ENCODE measurements around the gene CYTH3.

The CYTH3 gene

GRCh38 chr7:6257675-6258074, 14.7 kb downstream of the CYTH3 start:
- no peak for DNase-seq

- peak; percentile 62 to 83 (median 70) for DNase-seq
Measured at GRCh38 chr7:6256677-6257535, 15.5 kb downstream of the CYTH3 start.

- DNase-seq = peak in 2 of 4 experiments; percentile 14 to 33
Measured at GRCh38 chr7:6256109-6256483, 16.3 kb downstream of the CYTH3 start.

DNA sequence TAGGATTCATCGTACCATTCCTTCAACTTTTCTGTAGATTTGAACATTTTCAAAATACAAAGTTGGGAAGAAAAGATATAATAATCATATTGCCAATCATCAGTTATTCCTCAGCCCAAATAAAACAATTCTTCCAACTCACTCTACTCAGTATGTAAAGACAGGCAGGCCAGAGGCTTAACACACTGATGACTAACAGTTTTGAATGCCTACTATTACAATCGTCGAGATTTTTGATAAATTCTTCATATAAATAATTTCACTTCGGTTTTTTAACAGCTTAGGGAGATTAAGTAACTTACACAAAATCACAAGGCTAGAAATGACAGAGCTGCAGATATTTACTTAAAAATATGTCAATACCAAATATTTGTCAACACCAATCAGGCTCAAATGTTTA, 17.6 kb downstream of the CYTH3 start:
- DNase-seq = no peak

- DNase-seq = no peak
Measured at GRCh38 chr7:6252748-6253147, 19.7 kb downstream of the CYTH3 start.

GRCh38 chr7:6252341-6252746, 20.1 kb downstream of the CYTH3 start:
- no peak for DNase-seq

DNA sequence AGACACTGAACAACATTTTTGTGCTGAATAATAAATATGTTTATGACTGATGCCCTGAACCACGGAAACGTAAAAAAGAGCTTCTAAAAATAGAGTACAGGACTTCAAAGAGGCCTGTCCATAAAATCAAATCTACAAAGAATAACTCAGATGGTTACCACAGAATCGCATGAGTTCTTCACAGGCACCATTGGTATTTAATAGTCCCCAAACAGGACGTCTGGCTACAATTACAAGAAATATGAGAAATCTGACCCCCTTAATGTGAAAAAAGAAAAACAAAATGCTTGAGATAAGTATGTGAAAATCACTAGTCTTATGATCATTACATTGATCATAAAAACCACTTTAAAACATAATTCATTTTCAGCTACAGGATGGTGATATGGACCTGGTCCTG, 20.8 kb downstream of the CYTH3 start:
- DNase-seq = no peak

GRCh38 chr7:6250364-6250833, 22.0 kb downstream of the CYTH3 start:
- no peak for DNase-seq

DNA sequence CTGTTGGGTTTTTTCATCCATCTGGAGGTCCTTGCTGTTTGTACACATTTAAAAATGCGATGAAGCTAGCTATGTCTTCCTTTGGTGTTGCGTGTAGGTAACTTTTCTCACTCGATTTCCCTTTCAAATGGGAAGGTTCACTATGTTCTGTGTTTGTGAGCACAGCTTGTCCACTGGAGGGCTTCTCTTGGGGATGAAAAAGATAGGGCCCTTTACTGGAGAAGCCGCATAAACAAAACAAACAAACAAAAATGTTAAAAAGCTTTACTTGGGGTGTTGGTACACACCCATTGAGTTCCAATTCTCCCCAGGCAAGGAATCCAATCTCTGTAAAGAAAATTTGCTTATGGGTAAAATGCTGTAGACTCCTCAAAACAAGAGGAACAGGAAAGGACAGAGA, 23.4 kb downstream of the CYTH3 start:
- no peak for DNase-seq

DNA sequence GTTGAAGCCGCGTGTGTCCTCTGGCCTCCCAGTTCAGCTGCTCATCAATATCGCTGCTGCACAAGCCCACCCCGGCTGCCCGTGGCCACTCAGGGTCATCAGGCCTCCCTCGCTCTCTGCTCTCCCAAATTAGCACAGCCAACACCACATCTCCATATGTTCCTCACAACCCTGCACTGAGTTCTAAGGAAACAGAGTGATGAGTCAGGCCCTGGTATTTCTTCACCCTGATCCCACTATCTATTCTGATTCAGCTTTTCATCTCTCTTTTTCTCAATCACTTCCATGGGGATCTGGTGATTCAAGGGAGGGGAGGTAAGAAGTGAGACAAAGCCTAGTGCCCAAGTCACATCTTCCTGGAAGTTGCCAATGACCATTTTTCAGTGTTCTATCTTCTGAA, 23.8 kb downstream of the CYTH3 start:
- peak in 3 of 4 experiments; percentile 20 to 54 (median 42) for DNase-seq

- no peak for DNase-seq
Measured at GRCh38 chr7:6246251-6246917, 26.0 kb downstream of the CYTH3 start.

DNA sequence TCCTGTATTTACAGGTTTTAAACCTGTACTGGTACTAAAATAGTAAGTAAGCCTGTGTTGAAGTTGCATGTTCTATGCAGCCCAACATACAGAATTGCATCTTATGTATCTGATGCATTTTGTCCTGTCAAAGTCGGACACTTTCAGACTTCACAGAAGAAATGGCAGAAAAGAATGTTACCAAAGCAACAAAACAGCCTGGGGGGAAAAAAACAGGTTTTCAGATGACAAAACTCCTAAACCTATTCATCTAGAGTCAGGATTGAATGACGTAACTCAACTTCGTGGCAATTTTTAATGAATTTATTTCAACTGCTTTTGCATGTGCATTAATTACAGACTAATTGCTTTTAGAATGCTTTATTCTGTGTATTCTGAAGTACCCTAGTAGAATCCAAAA, 28.4 kb downstream of the CYTH3 start:
- no peak for DNase-seq

DNA sequence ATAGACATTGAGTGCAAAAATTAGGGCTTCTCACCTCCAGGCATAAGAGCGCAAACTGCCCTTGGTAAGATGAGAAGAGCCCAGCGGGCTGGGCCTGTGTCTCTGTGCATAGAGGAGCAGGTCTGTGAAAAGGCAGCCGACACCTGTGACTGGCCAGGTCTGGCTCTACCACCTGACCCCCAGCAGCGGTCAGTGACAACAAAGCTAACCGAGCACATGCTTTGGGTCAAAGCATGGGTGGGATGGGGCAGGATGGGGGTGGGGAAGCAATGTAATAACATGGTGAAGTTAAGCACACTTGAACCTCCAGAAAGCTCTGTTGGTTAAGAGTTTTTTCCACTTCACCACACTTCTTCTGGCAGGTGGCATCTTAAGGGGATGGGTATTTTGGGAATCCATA, 29.3 kb downstream of the CYTH3 start:
- DNase-seq = no peak

- DNase-seq = no peak
Measured at GRCh38 chr7:6242561-6242960, 29.9 kb downstream of the CYTH3 start.

- DNase-seq = no peak
Measured at GRCh38 chr7:6241607-6241973, 30.8 kb downstream of the CYTH3 start.

- DNase-seq = no peak
Measured at GRCh38 chr7:6238309-6238925, 34.0 kb downstream of the CYTH3 start.

- DNase-seq = no peak
Measured at GRCh38 chr7:6237730-6238129, 34.7 kb downstream of the CYTH3 start.

- no peak for DNase-seq
Measured at GRCh38 chr7:6237011-6237410, 35.4 kb downstream of the CYTH3 start.

DNA sequence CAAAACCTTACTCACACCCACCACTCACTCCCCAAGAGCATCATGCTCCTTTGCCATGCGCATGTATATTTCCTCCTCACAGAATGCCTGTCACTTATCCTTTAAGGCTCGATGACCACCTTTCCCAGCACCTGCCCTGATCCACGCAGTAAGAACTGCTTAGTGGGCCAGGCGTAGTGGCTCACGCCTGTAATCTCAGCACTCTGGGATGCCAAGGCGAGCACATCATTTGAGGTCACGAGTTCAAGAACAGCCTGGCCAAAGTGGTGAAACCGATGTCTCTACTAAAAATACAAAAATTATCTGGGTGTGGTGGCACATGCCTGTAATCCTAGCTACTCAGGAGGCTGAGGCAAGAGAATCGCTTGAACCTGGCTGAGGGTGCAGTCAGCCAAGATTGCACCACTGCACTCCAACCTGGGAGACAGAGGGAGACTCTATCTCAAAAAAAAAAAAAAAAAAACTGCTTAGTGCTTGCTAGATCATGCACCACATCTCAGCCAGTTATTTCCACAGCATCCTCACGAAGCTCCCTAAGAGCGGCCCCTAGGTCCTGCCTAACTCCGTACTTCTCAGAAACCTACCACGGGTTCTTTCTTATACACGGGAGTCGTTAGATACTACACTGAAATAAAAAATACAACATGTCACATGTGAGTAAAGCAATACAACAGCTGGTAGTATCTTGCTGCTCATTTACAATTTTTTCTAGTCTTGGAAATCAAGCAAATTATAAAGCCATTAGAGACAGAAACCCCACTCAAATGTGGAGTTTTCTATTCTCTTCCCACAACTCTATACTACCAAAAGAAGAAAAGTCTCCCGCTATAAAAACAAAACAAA, 37.2 kb downstream of the CYTH3 start:
- no peak for DNase-seq

- DNase-seq = peak in 3 of 4 experiments; percentile 34 to 38 (median 35)
Measured at GRCh38 chr7:6234384-6234783, 38.0 kb downstream of the CYTH3 start.

GRCh38 chr7:6232534-6232933, 39.9 kb downstream of the CYTH3 start:
- DNase-seq = peak; percentile 64 to 80 (median 76)

GRCh38 chr7:6232116-6232515, 40.3 kb downstream of the CYTH3 start:
- DNase-seq = peak; percentile 23 to 61 (median 46)

- no peak for DNase-seq
Measured at GRCh38 chr7:6231184-6231583, 41.2 kb downstream of the CYTH3 start.
